HS-27A (cell line): ENCODE measurements around the gene ANKRD44.
"Not testable (repeated sequence)": the region's sequence is repeated elsewhere in the genome, so short reads cannot be mapped to it uniquely, and the experiment has no call there.

Experiments used
- DNase-seq: peaks from one replicate; pipeline ENCODE4 v3.0.0-alpha.2; 2012; ENCODE audit warnings: low read depth, missing footprints

Gene ANKRD44

DNA sequence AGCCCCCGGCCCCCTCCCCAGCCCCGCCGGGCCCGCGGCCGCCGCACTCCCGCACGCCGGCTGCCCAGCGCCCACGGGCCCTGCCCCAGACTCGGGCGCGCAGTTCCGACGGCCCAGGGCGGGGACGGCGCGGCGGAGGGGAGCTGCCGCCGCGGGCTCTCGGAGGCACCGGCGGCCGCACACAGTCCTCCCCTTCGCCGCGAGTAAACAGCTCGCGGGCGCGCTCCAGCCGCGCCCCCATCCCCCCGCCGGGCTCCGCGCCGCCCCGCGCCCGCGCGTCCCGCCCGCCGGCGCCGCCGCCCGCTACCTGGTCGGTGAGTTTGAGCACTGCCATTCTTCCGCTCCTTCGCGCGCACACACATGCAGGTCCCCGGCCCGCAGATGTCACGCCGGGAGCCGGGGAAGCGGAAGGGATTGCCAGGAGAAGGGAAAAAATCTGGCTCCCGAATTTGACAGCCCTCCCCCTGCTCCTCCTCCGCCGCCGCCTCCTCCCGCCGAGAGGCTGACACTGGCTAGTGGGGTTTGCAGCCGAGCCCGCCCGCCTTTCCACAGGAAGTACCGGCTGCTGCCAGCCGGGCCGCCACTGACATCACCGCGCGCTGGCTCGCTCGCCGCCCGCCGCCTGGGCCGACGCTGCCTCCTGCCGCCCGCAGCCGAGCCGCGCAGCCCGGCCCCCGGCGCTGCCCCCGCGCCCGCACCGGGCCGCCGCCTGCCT lies at the start of gene ANKRD44:
ANKRD44 (minus strand) TSS at position 510 of the 715 bp plus-strand sequence; CDS start at position 334, 176 bp downstream.
- DNase-seq, result peak; percentile 17

DNA sequence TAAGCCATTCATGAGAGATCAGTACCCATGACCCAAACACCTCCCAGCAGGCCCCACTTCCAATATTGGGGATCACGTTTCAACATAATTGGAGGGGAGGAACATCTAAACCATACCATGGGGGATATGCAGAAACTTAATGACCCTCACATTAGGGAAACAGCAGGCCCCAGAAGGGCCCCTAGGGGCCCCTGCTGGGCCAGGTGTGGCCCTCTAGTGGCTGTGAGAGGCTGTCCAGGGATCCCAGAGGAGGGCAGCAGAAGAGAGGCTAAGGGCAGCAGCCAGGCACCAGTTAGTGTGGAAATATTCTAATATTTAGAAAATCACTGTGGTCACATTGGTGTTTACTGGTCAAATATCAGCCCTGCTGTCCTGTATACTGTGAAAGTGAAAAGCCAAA lies 49.3 kb upstream of the ANKRD44 start:
- DNase-seq, result no peak

DNA sequence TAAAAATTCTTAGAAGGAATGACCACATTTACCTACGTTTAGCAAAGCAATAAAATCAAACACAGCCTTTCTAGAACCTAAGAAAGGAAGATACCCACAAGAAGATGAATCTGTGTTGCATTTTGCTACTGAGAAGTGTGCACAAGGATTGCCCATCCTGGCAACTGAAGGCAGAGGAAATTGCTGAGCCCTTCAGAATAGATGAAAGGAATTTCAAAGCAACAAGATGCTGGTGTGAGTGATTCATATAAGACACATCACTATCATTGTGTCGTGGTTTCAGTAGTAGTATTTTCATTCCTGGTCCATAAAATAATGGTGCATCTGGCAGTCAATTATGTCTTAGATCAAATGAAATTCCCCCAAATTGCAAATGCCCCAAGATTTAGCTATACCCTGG lies 48.4 kb upstream of the ANKRD44 start:
- DNase-seq, result no peak

DNA sequence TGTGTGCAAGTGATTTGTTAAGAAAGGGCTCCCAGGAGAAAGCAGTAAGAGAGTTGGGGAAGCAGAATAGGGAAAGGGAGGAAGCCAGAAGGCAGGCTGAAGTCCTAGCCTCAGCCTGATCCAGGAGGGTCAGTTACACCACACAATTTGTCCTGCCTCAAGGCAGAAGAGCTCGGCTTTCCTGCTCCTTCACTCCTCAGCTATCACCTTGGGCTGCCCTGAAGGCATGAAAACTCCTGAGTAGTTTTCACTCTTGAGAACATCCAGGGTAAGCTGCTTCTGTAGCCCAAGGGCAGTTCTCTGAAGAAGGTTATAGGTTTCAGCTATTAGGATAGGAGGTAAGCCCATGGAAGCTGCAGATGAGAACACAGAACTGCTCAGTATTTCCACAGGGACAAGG lies 47.4 kb upstream of the ANKRD44 start:
- no peak for DNase-seq

DNA sequence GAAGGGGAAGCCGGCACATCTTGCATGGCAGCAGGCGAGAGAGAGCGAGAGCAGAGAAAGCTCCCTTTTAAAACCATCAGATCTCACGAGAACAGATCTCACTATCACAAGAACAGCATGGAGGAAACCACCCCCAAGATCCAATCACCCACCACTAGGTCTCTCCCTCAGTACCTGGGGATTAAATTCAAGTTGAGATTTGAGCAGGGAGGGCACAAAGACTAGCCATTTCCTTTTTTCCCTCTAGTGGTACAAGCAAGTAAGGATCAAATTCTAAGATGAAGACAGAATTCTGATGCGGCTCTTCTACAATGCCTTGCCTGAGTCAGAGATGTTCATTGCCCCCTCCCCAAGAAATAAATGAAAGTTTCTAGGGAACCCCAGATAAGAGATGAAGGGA lies 45.6 kb upstream of the ANKRD44 start:
- no peak for DNase-seq

- DNase-seq, result no peak
Measured at GRCh38 chr2:197354169-197354558, 43.6 kb upstream of the ANKRD44 start.

GRCh38 chr2:197353393-197354168 lies 43.0 kb upstream of the ANKRD44 start:
- DNase-seq, result no peak

DNA sequence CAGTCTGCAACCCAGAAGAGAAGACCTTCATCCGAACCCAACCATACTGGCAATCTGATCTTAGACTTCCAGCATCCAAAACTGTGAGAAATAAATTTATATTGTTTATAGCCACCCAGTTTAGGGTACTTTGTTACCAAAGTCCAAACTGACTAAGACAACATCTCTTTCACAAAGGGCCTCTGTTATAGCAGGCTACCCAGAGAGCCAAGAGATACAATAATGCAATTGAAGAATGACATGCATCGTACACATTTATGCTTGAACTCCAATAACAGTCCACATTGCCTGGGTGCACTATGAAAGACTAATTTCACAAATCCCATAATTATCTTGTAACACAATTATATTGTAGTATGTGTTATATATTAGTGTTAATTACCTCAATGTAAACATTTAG lies 39.1 kb upstream of the ANKRD44 start:
- no peak for DNase-seq

DNA sequence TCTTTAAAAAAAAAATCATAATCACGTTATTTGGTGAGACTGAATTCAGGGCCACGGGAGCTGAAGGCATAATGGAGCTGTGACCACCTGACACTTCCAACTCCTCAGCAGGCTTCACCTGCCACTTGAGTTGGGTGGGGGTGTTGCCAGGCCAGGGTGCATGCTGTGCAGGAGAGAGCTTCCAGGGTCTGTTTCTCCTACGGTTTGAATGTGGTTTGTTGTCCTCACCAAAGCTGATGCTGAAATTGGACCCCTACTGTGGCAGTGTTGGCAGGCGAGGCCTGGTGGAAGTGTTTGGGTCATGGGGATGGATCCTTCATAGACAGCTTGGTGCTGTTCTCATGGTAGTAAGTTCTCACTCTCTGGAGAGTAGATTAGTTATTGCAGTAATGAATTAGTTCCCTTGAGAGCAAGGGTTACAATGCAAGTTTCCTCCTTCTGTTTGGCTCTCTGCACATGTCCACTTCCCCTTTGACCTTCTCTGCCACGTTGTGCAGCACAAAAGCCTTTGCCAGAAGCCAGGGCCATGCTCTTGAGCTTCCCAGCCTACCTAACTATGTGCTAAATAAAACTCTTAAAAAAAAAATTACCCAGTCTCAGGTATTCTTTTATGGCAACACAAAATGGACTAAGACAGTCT lies 38.3 kb upstream of the ANKRD44 start:
- no peak for DNase-seq

- no peak for DNase-seq
Measured at GRCh38 chr2:197345846-197346370, 35.3 kb upstream of the ANKRD44 start.

DNA sequence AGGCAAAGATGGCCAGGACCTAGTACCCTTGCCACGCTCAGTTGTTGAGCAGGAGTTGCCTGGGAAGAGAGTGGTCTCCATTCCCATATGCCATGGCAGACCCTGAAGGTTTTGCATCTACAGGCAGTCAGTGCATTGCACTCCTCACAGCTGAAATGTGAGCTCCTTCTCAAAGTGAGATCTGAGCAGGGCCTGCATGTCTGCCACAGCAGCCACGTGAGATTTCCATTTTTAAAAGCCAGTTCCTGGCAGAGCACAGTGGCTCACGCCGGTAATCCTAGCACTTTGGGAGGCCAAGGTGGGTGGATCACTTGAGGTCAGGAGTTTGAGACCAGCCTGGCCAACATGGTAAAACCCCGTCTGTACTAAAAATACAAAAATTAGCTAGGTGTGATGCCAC lies 33.4 kb upstream of the ANKRD44 start:
- DNase-seq, result not testable (repeated sequence)

GRCh38 chr2:197340591-197340990 lies 30.0 kb upstream of the ANKRD44 start:
- DNase-seq, result no peak

DNA sequence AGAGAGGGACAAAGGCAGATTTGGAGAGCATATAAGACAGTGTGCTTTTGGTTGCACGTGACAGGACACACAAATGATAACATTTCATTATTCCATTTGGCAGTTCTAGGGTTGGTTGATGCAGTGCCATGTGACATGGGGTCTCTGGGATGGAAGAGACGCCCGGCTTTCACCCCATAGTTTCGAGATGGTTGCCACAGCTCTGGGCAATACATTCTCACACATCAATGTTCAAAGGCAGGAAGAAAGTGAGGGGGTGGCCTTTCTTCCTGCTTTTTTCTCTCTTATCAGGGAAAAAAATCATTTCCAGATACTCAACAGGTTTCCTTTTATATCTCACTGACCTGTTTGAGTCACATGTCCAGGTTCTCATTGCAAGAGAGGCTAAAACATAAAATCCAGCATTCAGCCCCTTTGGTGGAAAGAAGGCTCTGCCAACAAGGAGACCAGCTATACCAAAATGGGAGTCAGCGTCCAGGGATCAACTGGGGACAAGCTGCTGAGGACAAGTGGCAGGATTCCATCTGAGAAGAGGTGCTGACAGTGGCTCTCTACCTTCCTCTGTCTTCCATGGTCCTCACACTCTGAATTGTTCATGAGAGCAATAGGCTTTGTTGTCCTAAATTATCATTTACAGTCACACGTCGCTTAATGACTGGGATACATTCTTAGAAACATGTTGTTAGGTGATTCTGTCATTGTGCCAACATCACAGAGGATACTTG lies 29.1 kb upstream of the ANKRD44 start:
- DNase-seq, result no peak

DNA sequence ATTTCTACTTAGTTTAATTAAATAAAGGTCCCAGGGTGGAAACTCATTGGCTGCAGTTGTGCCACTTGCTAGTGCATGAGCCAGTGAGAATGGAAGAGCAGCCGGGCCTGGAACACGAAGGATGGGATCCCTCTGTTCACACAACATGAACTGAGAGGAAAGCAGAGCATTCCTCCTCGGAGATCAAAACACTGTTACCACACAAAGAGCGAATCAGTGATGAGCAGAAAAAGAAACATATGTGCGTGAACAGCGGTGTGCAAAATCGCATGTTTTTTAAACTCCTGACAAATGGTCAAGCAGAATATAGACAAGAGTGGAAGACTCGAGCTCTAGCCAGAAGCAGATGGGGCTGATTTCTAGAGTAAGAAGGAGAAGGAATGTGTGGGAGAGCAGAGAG lies 28.4 kb upstream of the ANKRD44 start:
- DNase-seq, result no peak

- no peak for DNase-seq
Measured at GRCh38 chr2:197332641-197333040, 22.1 kb upstream of the ANKRD44 start.

GRCh38 chr2:197328461-197328860 lies 17.9 kb upstream of the ANKRD44 start:
- DNase-seq, result no peak

- no peak for DNase-seq
Measured at GRCh38 chr2:197327472-197328098, 17.0 kb upstream of the ANKRD44 start.

- no peak for DNase-seq
Measured at GRCh38 chr2:197327073-197327471, 16.5 kb upstream of the ANKRD44 start.

GRCh38 chr2:197324801-197325200 lies 14.2 kb upstream of the ANKRD44 start:
- DNase-seq, result no peak

DNA sequence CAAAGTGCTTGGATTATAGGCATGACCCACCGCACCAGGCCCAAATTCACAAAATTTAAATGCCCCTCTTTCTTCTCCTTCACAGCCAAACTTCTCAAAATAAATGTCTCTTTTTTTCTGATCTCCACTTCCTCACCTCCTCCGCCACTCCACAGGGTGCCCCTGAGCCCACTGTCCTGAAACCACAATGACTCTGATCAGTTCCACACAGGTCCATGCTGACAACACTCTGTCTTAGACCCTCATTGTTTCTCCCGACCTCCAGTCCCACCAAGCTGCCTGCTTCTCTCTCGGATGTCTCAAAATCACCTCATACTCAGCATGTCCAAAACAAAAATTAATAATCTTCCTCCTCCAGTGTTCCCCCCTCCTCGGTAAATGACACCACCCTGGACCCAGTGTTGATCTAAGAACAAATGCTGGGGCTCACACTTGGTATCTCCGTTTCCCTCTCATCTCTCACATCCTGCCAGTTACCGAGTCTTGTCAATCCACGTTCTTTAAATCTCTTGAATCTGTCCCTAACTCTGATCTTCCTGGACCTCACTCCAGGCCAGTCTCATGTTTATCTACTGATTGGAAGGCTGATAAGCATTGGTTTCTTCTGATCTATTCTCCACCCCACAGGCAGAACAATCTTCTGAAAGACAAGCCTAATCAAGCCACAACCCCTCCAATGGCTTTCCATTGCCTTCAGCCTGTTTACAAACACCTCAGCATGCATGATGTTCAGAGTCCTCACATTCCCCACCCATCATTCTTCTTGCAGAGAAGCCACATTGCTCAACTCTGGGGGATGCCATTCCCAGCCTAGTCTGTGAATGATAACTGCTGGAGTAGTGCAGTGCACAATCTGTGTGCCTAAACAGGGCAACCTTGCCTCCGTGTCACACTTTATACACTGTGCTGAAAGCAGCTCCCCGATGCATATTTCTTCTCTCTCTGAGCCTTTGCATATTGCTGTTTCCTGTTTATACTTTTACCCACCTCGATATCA lies 12.4 kb upstream of the ANKRD44 start:
- DNase-seq, result no peak
